Measurements from ENCODE around the gene KIAA2012. TPM values are rescaled to one million over a fixed set of nuclear protein-coding genes. Genes with fewer than 3 reads are reported as not detected.
"Not testable (repeated sequence)": the region's sequence is repeated elsewhere in the genome, so short reads cannot be mapped to it uniquely, and the experiment has no call there.

The KIAA2012 gene
- total RNA-seq, 1 donor from 2014 or later = not detected

DNA sequence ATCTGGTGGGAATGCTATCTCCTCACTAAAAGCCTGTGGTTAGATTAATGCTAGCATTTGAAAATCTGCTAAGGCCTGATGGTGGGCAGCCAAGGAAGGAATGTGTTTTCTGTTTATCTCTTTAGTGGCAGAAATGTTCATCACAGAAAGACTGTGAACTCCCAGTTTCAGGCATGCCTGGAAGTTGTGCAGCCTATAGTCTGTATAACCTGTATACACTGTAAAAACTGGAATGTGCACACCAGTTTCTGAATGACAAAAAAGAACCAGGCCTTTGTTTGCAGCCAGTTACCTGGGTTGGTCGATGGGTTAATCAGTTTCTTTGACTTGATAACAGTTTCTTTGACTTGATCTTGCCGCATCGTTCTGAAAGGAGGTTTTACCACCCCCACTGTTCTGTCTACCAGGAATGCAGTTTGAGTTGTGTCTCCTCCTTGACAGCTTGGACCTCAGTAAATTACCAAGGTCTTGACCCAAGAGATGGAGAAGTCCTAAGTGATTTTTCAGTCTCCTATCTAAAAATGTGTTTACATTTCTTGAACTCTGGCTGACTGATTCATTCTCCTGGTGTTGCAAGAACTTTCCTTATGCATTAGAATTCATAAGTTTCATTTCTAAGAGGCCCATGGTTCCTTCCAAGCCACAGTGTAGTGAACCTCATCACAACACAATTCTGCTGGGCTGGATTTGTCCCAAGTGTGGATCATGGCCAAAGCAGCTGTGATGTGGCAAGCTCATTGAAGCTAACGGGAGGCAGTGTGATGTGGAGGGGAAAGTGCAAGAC lies 62.2 kb downstream of the KIAA2012 start:
- Histone ChIP-seq H3K4me3 (ENCODE audit: low read depth, low read length) (no peak overlapping the region), H3K36me3 (ENCODE audit: control insufficient read depth, insufficient read depth, low read length) (no peaks in the 10 kb centered on the region), H3K27me3 (ENCODE audit: control insufficient read depth, insufficient read depth, low read length) (peaks cover 3% of the 10 kb centered on the region)
- TF ChIP-seq, protein P1, sequence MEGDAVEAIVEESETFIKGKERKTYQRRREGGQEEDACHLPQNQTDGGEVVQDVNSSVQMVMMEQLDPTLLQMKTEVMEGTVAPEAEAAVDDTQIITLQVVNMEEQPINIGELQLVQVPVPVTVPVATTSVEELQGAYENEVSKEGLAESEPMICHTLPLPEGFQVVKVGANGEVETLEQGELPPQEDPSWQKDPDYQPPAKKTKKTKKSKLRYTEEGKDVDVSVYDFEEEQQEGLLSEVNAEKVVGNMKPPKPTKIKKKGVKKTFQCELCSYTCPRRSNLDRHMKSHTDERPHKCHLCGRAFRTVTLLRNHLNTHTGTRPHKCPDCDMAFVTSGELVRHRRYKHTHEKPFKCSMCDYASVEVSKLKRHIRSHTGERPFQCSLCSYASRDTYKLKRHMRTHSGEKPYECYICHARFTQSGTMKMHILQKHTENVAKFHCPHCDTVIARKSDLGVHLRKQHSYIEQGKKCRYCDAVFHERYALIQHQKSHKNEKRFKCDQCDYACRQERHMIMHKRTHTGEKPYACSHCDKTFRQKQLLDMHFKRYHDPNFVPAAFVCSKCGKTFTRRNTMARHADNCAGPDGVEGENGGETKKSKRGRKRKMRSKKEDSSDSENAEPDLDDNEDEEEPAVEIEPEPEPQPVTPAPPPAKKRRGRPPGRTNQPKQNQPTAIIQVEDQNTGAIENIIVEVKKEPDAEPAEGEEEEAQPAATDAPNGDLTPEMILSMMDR (IDR thresholded peaks at IDR 0.05; ENCODE audit: insufficient read depth, low read length, severe bottlenecking) = no peak
- FAIRE-seq (no peak), DNase-seq (ENCODE audit: low read depth) (peak; percentile 65)

DNA sequence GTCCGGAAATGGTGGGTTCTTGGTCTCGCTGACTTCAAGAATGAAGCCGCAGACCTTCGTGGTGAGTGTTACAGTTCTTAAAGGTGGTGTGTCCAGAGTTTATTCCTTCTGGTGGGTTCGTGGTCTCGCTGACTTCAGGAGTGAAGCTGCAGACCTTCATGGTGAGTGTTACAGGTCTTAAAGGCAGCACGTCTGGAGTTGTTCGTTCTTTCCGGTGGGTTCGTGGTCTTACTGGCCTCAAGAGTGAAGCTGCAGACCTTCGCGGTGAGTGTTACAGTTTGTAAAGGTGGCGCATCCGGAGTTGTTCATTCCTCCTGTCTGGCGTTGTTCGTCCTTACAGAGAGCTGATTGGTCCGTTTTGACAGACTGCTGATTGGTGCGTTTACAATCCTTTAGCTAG lies 63.0 kb downstream of the KIAA2012 start:
- not testable (repeated sequence) for FAIRE-seq

DNA sequence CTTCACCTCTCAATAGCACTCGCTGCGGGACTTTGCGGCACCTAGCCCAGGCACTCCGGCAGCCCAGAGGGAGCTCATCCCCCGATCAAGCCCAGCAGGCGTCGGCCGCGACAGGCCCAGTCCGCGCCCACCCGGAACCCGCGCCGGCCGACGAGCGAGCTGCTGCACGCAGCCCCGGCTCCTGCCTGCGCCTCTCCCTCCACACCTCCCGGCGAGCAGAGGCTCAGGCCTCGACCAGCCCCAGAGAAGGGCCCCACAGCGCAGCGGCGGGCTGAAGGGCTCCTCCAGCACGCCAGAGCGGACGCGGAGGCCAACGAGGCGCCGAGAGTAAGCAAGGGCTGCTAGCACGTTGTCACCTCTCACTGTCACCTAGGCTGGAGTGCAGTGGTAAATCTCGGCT lies 63.5 kb downstream of the KIAA2012 start:
- TF ChIP-seq, protein P1 (IDR thresholded peaks at IDR 0.05; ENCODE audit: insufficient read depth, low read length, severe bottlenecking) = no peak
- Histone ChIP-seq H3K27me3 (ENCODE audit: control insufficient read depth, insufficient read depth, low read length) (peaks cover 3% of the 10 kb centered on the region), H3K4me3 (ENCODE audit: low read depth, low read length) (no peak overlapping the region), H3K36me3 (ENCODE audit: control insufficient read depth, insufficient read depth, low read length) (no peaks in the 10 kb centered on the region)
- FAIRE-seq (no peak), DNase-seq (ENCODE audit: low read depth) (no peak)

More for the DNA sequence above, 63.0 kb downstream of the KIAA2012 start:
- H3K27me3 ChIP-seq (ENCODE audit: control insufficient read depth, insufficient read depth, low read length); DNase-seq (ENCODE audit: low read depth); H3K4me3 ChIP-seq (ENCODE audit: low read depth, low read length); H3K36me3 ChIP-seq (ENCODE audit: control insufficient read depth, insufficient read depth, low read length): not testable (repeated sequence)

DNA sequence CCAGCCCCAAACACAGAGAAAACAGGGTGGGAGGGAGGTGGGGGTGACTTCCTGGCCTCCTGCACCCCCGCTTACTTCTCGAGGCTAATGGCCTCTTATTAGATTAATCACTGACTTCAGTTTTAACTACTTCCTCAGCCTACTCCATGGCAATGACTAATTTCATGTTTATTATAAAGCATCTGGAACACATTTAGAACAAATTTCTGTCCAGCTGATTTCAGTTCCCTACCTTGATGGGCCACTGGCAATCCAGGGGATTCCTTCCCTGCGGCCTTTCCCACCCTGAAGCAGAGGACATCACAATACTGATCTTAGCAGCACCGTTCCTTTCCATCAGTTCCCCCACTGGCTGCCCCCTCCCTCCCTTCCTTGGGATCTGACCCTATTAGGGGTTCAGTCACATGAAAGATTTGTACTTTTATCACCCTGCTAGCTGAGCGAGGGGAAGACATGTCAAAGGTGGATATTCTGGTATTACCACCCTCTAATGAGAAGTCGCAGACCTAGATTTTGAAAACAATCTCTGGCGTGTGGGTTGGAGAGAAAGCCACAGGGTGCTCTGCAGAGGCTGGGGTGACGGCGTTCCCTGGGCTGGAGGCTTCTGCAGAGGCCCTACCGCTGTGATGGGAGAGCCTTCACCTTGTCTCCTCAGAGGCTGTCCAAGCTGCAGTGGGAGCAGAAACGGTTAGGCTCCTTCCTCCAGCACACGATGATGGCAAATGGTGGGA lies 67.6 kb downstream of the KIAA2012 start:
- TF ChIP-seq, protein P1 (IDR thresholded peaks at IDR 0.05; ENCODE audit: insufficient read depth, low read length, severe bottlenecking) = no peak
- FAIRE-seq = no peak
- Histone ChIP-seq H3K27me3 (ENCODE audit: control insufficient read depth, insufficient read depth, low read length) (peaks cover 6% of the 10 kb centered on the region), H3K4me3 (ENCODE audit: low read depth, low read length) (no peak overlapping the region), H3K36me3 (ENCODE audit: control insufficient read depth, insufficient read depth, low read length) (no peaks in the 10 kb centered on the region)
- DNase-seq (ENCODE audit: low read depth) = no peak

DNA sequence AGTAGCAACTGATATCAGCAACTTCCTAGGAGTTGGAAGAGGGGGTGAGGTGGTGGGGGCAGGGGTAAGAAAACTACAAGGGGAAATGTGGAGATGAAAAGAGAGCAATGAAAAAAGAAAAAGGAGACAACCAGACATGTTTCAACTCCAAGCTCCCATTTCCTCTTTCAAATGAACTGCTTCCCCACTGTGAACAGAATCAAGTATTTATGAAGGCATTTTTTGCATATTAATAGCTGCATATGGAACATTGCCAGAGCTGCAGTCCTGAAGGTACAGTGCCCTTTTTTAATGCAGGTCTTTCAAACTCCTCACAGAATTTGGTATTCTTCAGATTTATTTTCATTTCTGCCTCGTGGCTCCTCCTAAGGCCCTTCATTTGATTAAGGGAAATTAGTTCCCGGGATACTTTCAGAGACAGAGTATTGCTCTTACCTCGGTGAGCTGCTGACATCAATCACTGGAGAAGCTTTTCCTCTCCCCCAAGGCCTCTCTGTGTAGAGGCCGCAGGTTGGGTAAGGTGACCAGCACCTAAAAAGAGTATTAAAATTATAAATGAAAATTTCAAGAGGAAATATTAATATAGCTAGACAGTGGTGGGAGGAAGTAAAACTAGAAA lies 68.4 kb downstream of the KIAA2012 start:
- no peak for DNase-seq (ENCODE audit: low read depth)
- FAIRE-seq = no peak
- TF ChIP-seq, protein P1 (IDR thresholded peaks at IDR 0.05; ENCODE audit: insufficient read depth, low read length, severe bottlenecking) = no peak

DNA sequence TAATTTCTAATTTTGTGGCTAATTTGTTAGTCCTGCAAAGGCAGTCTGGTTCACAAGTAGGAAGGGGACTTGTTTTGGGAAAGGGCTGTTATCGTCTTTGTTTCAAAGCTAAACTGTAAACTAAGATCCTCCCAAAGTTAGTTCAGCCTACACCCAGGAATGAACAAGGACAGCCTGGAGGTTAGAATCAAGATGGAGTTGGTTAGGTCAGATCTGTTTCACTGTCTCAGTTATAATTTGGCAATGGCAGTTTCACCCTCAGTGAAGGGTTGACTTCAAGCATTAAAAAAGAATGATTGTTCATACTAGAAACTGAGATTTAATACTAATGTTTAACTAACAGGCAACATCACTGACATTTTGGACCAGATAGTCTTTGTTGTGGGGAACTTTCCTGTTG lies 69.5 kb downstream of the KIAA2012 start:
- H3K4me3 ChIP-seq (ENCODE audit: low read depth, low read length) = no peak overlapping the region
- H3K36me3 ChIP-seq (ENCODE audit: control insufficient read depth, insufficient read depth, low read length) = no peaks in the 10 kb centered on the region
- H3K27me3 ChIP-seq (ENCODE audit: control insufficient read depth, insufficient read depth, low read length) = peaks cover 6% of the 10 kb centered on the region
- FAIRE-seq (no peak), DNase-seq (ENCODE audit: low read depth) (no peak)
- TF ChIP-seq, protein P1 (IDR thresholded peaks at IDR 0.05; ENCODE audit: insufficient read depth, low read length, severe bottlenecking) = no peak

More for the DNA sequence above, 68.4 kb downstream of the KIAA2012 start:
- Histone ChIP-seq H3K27me3 (ENCODE audit: control insufficient read depth, insufficient read depth, low read length) (peaks cover 6% of the 10 kb centered on the region), H3K36me3 (ENCODE audit: control insufficient read depth, insufficient read depth, low read length) (no peaks in the 10 kb centered on the region), H3K4me3 (ENCODE audit: low read depth, low read length) (no peak overlapping the region)
